Endothelial cell (in vitro differentiated cells): Measurements from ENCODE around the gene SLC17A2. TPM values are rescaled to one million over a fixed set of nuclear protein-coding genes. Genes with fewer than 3 reads are reported as not detected.
"Not testable (repeated sequence)": the region's sequence is repeated elsewhere in the genome, so short reads cannot be mapped to it uniquely, and the experiment has no call there.

Experiments
- DNase-seq: peaks from one replicate; pipeline ENCODE4 v3.0.0; 2021; ENCODE audit warnings: low spot score
- H3K27ac Mint-ChIP-seq: one replicate; pipeline ENCODE4 v1.8.0; 2021; ENCODE audit warnings: mixed read lengths, inconsistent platforms; ENCODE audit not compliant: unreplicated experiment
- H3K27me3 Mint-ChIP-seq: one replicate; pipeline ENCODE4 v1.8.0; 2021; ENCODE audit warnings: mild to moderate bottlenecking, moderate library complexity, mixed read lengths, inconsistent platforms; ENCODE audit not compliant: unreplicated experiment
- H3K36me3 Mint-ChIP-seq: one replicate; pipeline ENCODE4 v1.8.0; 2021; ENCODE audit warnings: mild to moderate bottlenecking, low read depth, mixed read lengths, inconsistent platforms; ENCODE audit not compliant: unreplicated experiment
- H3K4me1 Mint-ChIP-seq: one replicate; pipeline ENCODE4 v1.8.0; 2021; ENCODE audit warnings: mild to moderate bottlenecking, mixed read lengths, inconsistent platforms; ENCODE audit not compliant: unreplicated experiment
- H3K4me3 Mint-ChIP-seq: one replicate; pipeline ENCODE4 v1.8.0; 2021; ENCODE audit warnings: mild to moderate bottlenecking, mixed read lengths, inconsistent platforms; ENCODE audit not compliant: unreplicated experiment
- H3K9me3 Mint-ChIP-seq: one replicate; pipeline ENCODE4 v1.8.0; 2021; ENCODE audit warnings: mixed read lengths, inconsistent platforms; ENCODE audit not compliant: unreplicated experiment
- total RNA-seq: library from RNA; stranded (reverse); fragmentation: NEBNext Ultra II Directional; extraction: Animal tissue kit (Norgen Biotek cat#: 25700); gene quantifications from one replicate; pipeline ENCODE4 v1.2.1, GENCODE V29; 2021; ENCODE audit not compliant: unreplicated experiment
- TF ChIP-seq, protein P1 (sequence below): fragments of 200-600 bp; sonication (generic); IDR thresholded peaks from one replicate; pipeline ENCODE4 v1.5.0; 2021; ENCODE audit warnings: antibody characterized with exemption; ENCODE audit not compliant: unreplicated experiment

The SLC17A2 gene
- total RNA-seq, 1 donor from 2014 or later: not detected

GRCh38 chr6:25939593-25939992 lies 9.1 kb upstream of the SLC17A2 start:
- Mint-ChIP-seq H3K4me3 (no peak overlapping the region), H3K9me3 (no peaks in the 10 kb centered on the region), H3K27ac (no peak overlapping the region), H3K27me3 (no peaks in the 10 kb centered on the region), H3K4me1 (no peaks in the 10 kb centered on the region), H3K36me3 (no peaks in the 10 kb centered on the region)
- DNase-seq: no peak
- TF ChIP-seq, protein P1, sequence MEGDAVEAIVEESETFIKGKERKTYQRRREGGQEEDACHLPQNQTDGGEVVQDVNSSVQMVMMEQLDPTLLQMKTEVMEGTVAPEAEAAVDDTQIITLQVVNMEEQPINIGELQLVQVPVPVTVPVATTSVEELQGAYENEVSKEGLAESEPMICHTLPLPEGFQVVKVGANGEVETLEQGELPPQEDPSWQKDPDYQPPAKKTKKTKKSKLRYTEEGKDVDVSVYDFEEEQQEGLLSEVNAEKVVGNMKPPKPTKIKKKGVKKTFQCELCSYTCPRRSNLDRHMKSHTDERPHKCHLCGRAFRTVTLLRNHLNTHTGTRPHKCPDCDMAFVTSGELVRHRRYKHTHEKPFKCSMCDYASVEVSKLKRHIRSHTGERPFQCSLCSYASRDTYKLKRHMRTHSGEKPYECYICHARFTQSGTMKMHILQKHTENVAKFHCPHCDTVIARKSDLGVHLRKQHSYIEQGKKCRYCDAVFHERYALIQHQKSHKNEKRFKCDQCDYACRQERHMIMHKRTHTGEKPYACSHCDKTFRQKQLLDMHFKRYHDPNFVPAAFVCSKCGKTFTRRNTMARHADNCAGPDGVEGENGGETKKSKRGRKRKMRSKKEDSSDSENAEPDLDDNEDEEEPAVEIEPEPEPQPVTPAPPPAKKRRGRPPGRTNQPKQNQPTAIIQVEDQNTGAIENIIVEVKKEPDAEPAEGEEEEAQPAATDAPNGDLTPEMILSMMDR: no peak

DNA sequence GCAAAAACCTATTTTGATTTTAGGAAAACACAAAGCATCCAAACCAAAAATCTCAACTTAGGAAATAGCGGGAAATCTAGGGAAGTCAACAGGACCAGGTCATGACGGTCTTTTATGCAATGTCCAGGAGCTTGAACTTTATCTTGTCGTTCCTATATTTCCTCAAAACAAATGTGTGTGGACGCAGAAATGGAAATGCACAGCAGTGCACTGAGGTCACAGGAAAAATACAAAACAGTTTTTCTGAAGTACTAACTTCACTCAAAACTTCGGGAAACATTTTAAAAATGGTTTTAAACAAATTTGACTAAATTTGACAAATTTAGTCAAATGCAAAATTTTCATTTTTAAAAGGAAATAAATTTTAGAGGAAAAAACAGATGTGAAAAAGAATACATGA lies 5.5 kb upstream of the SLC17A2 start:
- Mint-ChIP-seq H3K4me1 (no peaks in the 10 kb centered on the region), H3K4me3 (no peak overlapping the region), H3K27me3 (no peaks in the 10 kb centered on the region), H3K9me3 (no peaks in the 10 kb centered on the region), H3K27ac (no peak overlapping the region), H3K36me3 (no peaks in the 10 kb centered on the region)
- TF ChIP-seq, protein P1: no peak
- no peak for DNase-seq

DNA sequence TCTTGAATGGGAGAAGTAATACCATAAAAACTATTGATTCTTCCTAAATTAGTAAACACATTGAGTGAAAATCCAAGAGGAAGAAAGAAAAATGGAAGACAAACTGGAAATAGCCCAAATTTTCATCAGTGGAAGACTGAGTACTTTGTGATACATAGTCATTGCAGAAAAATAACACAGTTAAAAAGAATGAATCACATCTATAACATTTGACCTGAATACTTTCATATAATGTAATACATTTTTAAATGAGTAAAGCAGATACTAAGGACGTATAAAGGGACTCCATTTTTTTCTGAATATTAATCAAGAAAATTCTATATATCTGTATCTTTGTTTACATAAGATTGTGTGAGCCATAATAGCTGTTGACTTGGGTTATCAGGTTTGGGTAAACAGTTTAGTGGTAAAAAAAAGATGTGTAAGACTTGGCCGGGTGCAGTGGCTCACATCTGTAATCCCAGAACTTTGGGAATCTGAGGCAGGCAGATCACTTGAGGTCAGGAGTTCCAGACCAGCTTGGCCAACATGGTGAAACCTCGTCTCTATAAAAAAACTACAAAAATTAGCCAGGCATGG lies 4.3 kb upstream of the SLC17A2 start:
- no peaks in the 10 kb centered on the region for H3K9me3 Mint-ChIP-seq
- H3K4me3 Mint-ChIP-seq: no peak overlapping the region
- H3K27ac Mint-ChIP-seq: no peak overlapping the region
- no peaks in the 10 kb centered on the region for H3K27me3 Mint-ChIP-seq
- H3K4me1 Mint-ChIP-seq: no peaks in the 10 kb centered on the region
- H3K36me3 Mint-ChIP-seq: no peaks in the 10 kb centered on the region
- DNase-seq: no peak
- TF ChIP-seq, protein P1: no peak

- Mint-ChIP-seq H3K4me3 (no peak overlapping the region), H3K4me1 (no peaks in the 10 kb centered on the region), H3K27me3 (no peaks in the 10 kb centered on the region), H3K9me3 (no peaks in the 10 kb centered on the region), H3K27ac (no peak overlapping the region), H3K36me3 (no peaks in the 10 kb centered on the region)
- TF ChIP-seq, protein P1: no peak
- no peak for DNase-seq
Measured at GRCh38 chr6:25934156-25934555, 3.7 kb upstream of the SLC17A2 start.

DNA sequence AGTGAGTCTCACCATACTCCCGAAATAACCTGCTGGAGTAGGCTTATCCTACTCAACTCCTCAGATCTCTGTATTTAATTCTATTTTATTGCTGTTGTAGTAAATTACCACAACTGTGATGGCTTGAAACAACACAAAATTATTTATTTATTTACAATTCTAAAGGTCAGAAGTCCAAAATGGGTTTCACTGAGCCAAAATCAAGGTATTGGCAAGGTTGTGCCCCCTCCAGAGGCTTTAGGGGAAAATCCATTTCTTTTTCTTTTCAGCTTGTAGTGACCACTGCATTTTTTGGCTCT lies 869 bp upstream of the SLC17A2 start:
- Mint-ChIP-seq H3K4me1 (no peaks in the 10 kb centered on the region), H3K4me3 (no peak overlapping the region), H3K27me3 (no peaks in the 10 kb centered on the region), H3K9me3 (no peaks in the 10 kb centered on the region), H3K27ac (no peak overlapping the region), H3K36me3 (no peaks in the 10 kb centered on the region)
- DNase-seq: no peak
- TF ChIP-seq, protein P1: no peak

DNA sequence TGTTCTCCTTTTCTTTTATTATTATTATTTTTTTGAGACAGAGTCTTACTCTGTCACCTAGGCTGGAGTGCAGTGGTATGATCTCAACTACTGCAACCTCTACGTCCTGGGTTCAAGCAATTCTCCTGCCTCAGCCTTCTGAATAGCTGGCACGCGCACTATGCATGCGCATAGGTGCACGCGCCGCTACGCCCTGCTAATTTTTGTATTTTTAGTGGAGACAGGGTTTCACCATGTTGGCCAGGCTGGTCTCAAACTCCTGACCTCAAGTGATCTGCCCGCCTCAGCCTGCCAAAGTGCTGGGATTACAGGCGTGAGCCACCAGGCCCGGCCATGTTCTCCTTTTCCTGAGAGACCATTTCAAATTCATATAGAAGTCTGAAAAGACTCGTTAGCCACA lies 706 bp downstream of the SLC17A2 start:
- not testable (repeated sequence) for H3K4me1 Mint-ChIP-seq, H3K9me3 Mint-ChIP-seq, H3K4me3 Mint-ChIP-seq, DNase-seq, H3K27me3 Mint-ChIP-seq, H3K36me3 Mint-ChIP-seq, H3K27ac Mint-ChIP-seq
